Adrenal gland (tissue), 12 donors: Measurements from ENCODE around the gene MYO7A. TPM values are rescaled to one million over a fixed set of nuclear protein-coding genes. Genes with fewer than 3 reads are reported as not detected.

Experiments
- DNase-seq, 7 donors: peaks; one replicate each; pipeline ENCODE4 v3.0.0-alpha.2; 2019 to 2020
- H3K27ac ChIP-seq, 5 donors: fragments of 200-600 bp; sonication (generic) in 4 of 5; 1 replicate in 3 of 5; 2 replicates in 2 of 5; pipeline versions ENCODE4 v1.5.1 to v1.8.0; 2016 to 2020; ENCODE audit warnings: mild to moderate bottlenecking in 1 of 5
- H3K27me3 ChIP-seq: fragments of 200-600 bp; 2 replicates; pipeline ENCODE4 v1.8.0; 2021
- H3K36me3 ChIP-seq, 2 donors: fragments of 200-600 bp; replicated peaks in 1 of 2; 1 replicate in 1 of 2; 2 replicates in 1 of 2; pipeline versions ENCODE4 v1.5.1 to v1.8.0; 2018 to 2022
- H3K4me1 ChIP-seq, 2 donors: fragments of 200-600 bp; replicated peaks in 1 of 2; 1 replicate in 1 of 2; 2 replicates in 1 of 2; pipeline versions ENCODE4 v1.5.1 to v1.8.0; 2018 to 2021
- H3K4me3 ChIP-seq, 4 donors: fragments of 200-600 bp; sonication (generic) in 3 of 4; one replicate each; pipeline ENCODE4 v1.5.1; 2016 to 2018
- H3K9me3 ChIP-seq, 3 donors: fragments of 200-600 bp; sonication (generic) in 1 of 3; replicated peaks in 1 of 3; 1 replicate in 2 of 3; 2 replicates in 1 of 3; pipeline versions ENCODE4 v1.5.1 to v1.8.0; 2016 to 2021
- CTCF ChIP-seq, 6 experiments: fragments of 450-650 bp in 4 of 6; fragments of 200-600 bp in 2 of 6; sonication (generic) in 1 of 6; IDR thresholded peaks; 1 replicate in 5 of 6; 2 replicates in 1 of 6; pipeline versions ENCODE4 v1.5.1 to v1.8.0; 2016 to 2021; ENCODE audit warnings: antibody characterized with exemption in 6 of 6, mild to moderate bottlenecking in 2 of 6, moderate library complexity in 1 of 6
- POLR2A ChIP-seq, 2 donors: fragments of 450-650 bp; IDR thresholded peaks; one replicate each; pipeline ENCODE4 v1.6.1; 2017; ENCODE audit warnings: antibody characterized with exemption in 2 of 2, mild to moderate bottlenecking in 2 of 2, moderate library complexity in 1 of 2
- WGBS, 4 donors: extraction: QIAGEN DNeasy Blood & Tissue Kit in 2 of 4; methylation state at CpG; one replicate each; pipeline versions ENCODE4 v1.1.5 to v1.1.7; 2013 to 2017; 5-methylcytosine and 5-hydroxymethylcytosine counted together
- intact Hi-C, 2 donors: fragments of 100-400 bp; cut with DNase I; formaldehyde crosslinking; loops; one replicate each; pipeline versions ENCODE4 v1.14.1 to v1.15.0; 2022 to 2023
- polyA plus RNA-seq, 3 donors: library from polyadenylated mRNA; stranded (reverse); fragments of 200-250 nt in 2 of 3; fragments of 350-450 nt in 1 of 3; fragmentation: Illumina TruSeq in 1 of 3; extraction: RNeasy Lipid Tissue Mini Kit (QIAGEN cat#74804) in 1 of 3; gene quantifications; one replicate each; pipeline ENCODE4 v1.2.3, GENCODE V29; 2013 to 2014
- total RNA-seq, 9 donors: library from RNA; depleted of rRNA in 4 of 9; stranded (reverse); fragments of >200 nt in 4 of 9; fragments of 120-200 nt in 1 of 9; fragmentation: NEBNext Ultra II Directional in 1 of 9; extraction: Animal tissue kit (Norgen Biotek cat#: 25700) in 1 of 9; gene quantifications; one replicate each; pipeline versions ENCODE4 v1.1.0 to v1.2.4, GENCODE V29; 2013 to 2023
- donor health status: healthy with polysubstance abuse.
- donor health status: Bipolar disorder and iron deficiency.
- donor health status: DM: yes; HTN: yes; CAD: no.
- donor health status: DM: no; HTN: no; CAD: no.
- donor health status: DM: no; HTN: no; CAD: no.
- donor health status: DM: yes; HTN: yes; CAD: no.

MYO7A gene
- total and polyA plus RNA-seq, 12 donors = 5.5 to 175 (median 91.6) TPM

GRCh38 chr11:77223797-77224196 lies 95.8 kb downstream of the MYO7A start:
- no peaks in the 10 kb centered on the region for H3K27me3 ChIP-seq
- no peaks in the 10 kb centered on the region for H3K9me3 ChIP-seq
- no peaks in the 10 kb centered on the region for H3K36me3 ChIP-seq
- H3K4me3 ChIP-seq = no peak overlapping the region
- WGBS, 4 donors = 69 to 95% (median 86%) methylated on average over 6 to 9 of the region's 9 CpGs
- no peak overlapping the region for H3K27ac ChIP-seq
- no peak for DNase-seq
- intact Hi-C loops = no loop called here
- TF ChIP-seq CTCF (IDR thresholded peaks at IDR 0.05) (no peak), POLR2A (IDR thresholded peaks at IDR 0.05) (no peak)
- no peaks in the 10 kb centered on the region for H3K4me1 ChIP-seq

GRCh38 chr11:77230878-77231605 lies 103.0 kb downstream of the MYO7A start:
- DNase-seq = no peak
- Histone ChIP-seq H3K36me3 (no peaks in the 10 kb centered on the region), H3K27me3 (no peaks in the 10 kb centered on the region), H3K9me3 (no peaks in the 10 kb centered on the region), H3K4me1 (no peaks in the 10 kb centered on the region), H3K4me3 (no peak overlapping the region), H3K27ac (no peak overlapping the region)
- no peak for TF ChIP-seq POLR2A (IDR thresholded peaks at IDR 0.05)
- no peak for TF ChIP-seq CTCF (IDR thresholded peaks at IDR 0.05)
- WGBS, 4 donors = 85 to 96% (median 94%) methylated on average over 5 of the region's 5 CpGs
- intact Hi-C loops = no loop called here

GRCh38 chr11:77231800-77232199 lies 103.8 kb downstream of the MYO7A start:
- intact Hi-C loops = no loop called here

GRCh38 chr11:77232242-77232641 lies 104.2 kb downstream of the MYO7A start:
- no peaks in the 10 kb centered on the region for H3K4me1 ChIP-seq
- no peak overlapping the region for H3K4me3 ChIP-seq
- no peak for DNase-seq
- H3K9me3 ChIP-seq = no peaks in the 10 kb centered on the region
- TF ChIP-seq CTCF (IDR thresholded peaks at IDR 0.05) (no peak), POLR2A (IDR thresholded peaks at IDR 0.05) (no peak)
- H3K27ac ChIP-seq = no peak overlapping the region
- no peaks in the 10 kb centered on the region for H3K36me3 ChIP-seq
- 94 to 98% (median 96%) methylated on average over 4 of the region's 4 CpGs for WGBS, 4 donors
- intact Hi-C loops = no loop called here
- no peaks in the 10 kb centered on the region for H3K27me3 ChIP-seq

More at GRCh38 chr11:77231800-77232199, 103.8 kb downstream of the MYO7A start:
- no peak for TF ChIP-seq CTCF (IDR thresholded peaks at IDR 0.05)
- TF ChIP-seq POLR2A (IDR thresholded peaks at IDR 0.05) = no peak
- Histone ChIP-seq H3K36me3 (no peaks in the 10 kb centered on the region), H3K4me1 (no peaks in the 10 kb centered on the region), H3K4me3 (no peak overlapping the region), H3K27me3 (no peaks in the 10 kb centered on the region), H3K9me3 (no peaks in the 10 kb centered on the region), H3K27ac (no peak overlapping the region)
- no peak for DNase-seq
- 82 to 95% (median 89%) methylated on average over 1 of the region's 1 CpG for WGBS, 4 donors
